Left renal pelvis (tissue), 4 donors: ENCODE measurements around the gene ATG10. TPM values are rescaled to one million over a fixed set of nuclear protein-coding genes. Genes with fewer than 3 reads are reported as not detected.

Experiments
- DNase-seq, 4 donors: peaks; one replicate each; pipeline ENCODE4 v3.0.0-alpha.2; 2013; ENCODE audit warnings: low read depth in 4 of 4, low spot score in 3 of 4
- polyA plus RNA-seq, 4 donors: library from polyadenylated mRNA; unstranded; fragments of 120-200 nt; gene quantifications; one replicate each; pipeline ENCODE4 v1.2.1, GENCODE V29; 2013; ENCODE audit not compliant: insufficient read length in 4 of 4

ATG10 gene
- polyA plus RNA-seq, 4 donors: 11.5 to 16.0 (median 12.3) TPM

DNA sequence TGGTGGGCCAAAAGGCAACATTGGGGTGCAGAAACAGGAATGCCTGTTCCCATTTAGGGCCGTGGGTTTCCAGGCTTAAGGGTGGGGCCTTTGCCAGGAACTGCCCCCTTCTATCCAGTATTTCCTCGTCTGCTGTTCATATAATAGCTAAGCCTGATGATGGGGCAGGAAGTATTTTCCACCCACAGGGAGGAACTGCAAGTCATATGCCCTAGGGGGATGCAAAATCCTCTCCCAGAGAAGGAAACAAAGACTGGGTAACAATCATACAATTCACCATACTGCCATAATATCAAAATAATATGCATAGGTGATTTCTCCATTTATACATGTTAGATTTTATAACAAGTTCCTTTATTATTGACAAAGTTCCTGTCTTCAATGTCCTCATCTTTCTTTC, 326.8 kb downstream of the ATG10 start:
- DNase-seq: no peak

DNA sequence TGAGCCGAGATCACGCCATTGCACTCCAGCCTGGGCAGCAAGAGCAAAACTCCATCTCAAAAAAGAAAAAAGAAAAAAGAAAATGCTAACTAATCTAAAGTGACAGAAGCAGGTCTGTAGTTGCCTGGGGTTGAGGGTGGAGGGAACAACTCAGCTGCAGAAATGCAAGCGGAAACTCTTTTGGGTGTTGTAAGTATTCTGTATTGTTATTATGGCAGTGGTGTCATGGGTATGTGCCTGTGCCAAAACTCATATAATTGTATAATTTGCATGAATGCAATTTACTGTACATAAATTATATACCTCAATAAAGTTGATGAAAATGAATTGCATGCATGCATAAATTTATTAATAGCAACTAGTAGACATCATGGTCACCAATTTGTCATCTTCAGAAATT, 329.4 kb downstream of the ATG10 start:
- DNase-seq: no peak

Other genes with a start within 250 kb of the ATG10 start
- 100 to 1,000 TPM in 1 of 4 donors, 10 to 100 TPM in 3; 85.6 to 125 (median 93.6) TPM for gene SSBP2, start 220.9 kb upstream of the ATG10 start, polyA plus RNA-seq